Measurements from ENCODE around the gene CDH22.

CDH22 gene

GRCh38 chr20:46265539-46265938 lies 42.8 kb downstream of the CDH22 start:
- no peak for DNase-seq

- DNase-seq, result no peak
Measured at GRCh38 chr20:46264391-46265266, 43.7 kb downstream of the CDH22 start.

GRCh38 chr20:46261456-46262253 lies 46.6 kb downstream of the CDH22 start:
- DNase-seq, result no peak

- no peak for DNase-seq
Measured at GRCh38 chr20:46260936-46261454, 47.3 kb downstream of the CDH22 start.

- no peak for DNase-seq
Measured at GRCh38 chr20:46260480-46260879, 47.8 kb downstream of the CDH22 start.

GRCh38 chr20:46259260-46259859 lies 48.9 kb downstream of the CDH22 start:
- DNase-seq, result no peak

GRCh38 chr20:46257887-46258286 lies 50.4 kb downstream of the CDH22 start:
- DNase-seq, result no peak

- no peak for DNase-seq
Measured at GRCh38 chr20:46256293-46256692, 52.0 kb downstream of the CDH22 start.

- no peak for DNase-seq
Measured at GRCh38 chr20:46255440-46256104, 52.7 kb downstream of the CDH22 start.

- no peak for DNase-seq
Measured at GRCh38 chr20:46253391-46253790, 54.9 kb downstream of the CDH22 start.

GRCh38 chr20:46252352-46253091 lies 55.8 kb downstream of the CDH22 start:
- no peak for DNase-seq

GRCh38 chr20:46251211-46251673 lies 57.1 kb downstream of the CDH22 start:
- no peak for DNase-seq

- DNase-seq, result no peak
Measured at GRCh38 chr20:46250772-46251171, 57.5 kb downstream of the CDH22 start.

- DNase-seq, result no peak
Measured at GRCh38 chr20:46249671-46250070, 58.6 kb downstream of the CDH22 start.

- no peak for DNase-seq
Measured at GRCh38 chr20:46246559-46246958, 61.7 kb downstream of the CDH22 start.

- no peak for DNase-seq
Measured at GRCh38 chr20:46243707-46244628, 64.3 kb downstream of the CDH22 start.

- DNase-seq, result no peak
Measured at GRCh38 chr20:46242390-46242789, 65.9 kb downstream of the CDH22 start.

GRCh38 chr20:46240881-46241280 lies 67.4 kb downstream of the CDH22 start:
- no peak for DNase-seq

- DNase-seq, result no peak
Measured at GRCh38 chr20:46240065-46240464, 68.2 kb downstream of the CDH22 start.

- DNase-seq, result no peak
Measured at GRCh38 chr20:46237736-46238135, 70.6 kb downstream of the CDH22 start.

GRCh38 chr20:46237227-46237626 lies 71.1 kb downstream of the CDH22 start:
- no peak for DNase-seq
